Stimulated activated CD8-positive, alpha-beta memory T cell treated with anti-CD3 and anti-CD28 coated beads, Interleukin-15, amount 100 ng/mL, for 1 hour (primary cell): ENCODE results near the gene SAMD14.
"Not testable (repeated sequence)": the region's sequence is repeated elsewhere in the genome, so short reads cannot be mapped to it uniquely, and the experiment has no call there.

Experiments used
- DNase-seq: peaks from one replicate; pipeline ENCODE4 v3.0.0-alpha.2; 2020; ENCODE audit warnings: low read depth

SAMD14 gene

DNA sequence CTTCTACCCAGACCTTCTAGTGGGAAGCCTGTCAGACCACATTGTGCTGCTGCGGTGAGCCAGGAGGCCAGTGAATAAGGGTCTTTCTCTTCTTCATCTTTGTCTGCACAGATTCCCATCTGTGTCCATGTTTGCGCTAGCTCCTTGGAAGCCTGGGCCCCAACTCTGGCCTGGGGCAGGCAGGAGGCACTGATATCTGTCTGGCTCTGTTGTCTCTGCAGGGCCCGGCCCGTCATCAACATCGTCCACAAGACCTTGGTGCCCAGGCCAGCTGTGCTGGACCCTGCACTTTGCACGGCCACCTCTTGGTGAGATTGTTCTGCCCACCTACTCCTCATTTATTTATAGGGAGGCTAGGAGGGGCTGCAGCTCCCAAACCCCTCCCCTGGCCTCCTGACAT, 55.7 kb downstream of the SAMD14 start:
- no peak for DNase-seq

DNA sequence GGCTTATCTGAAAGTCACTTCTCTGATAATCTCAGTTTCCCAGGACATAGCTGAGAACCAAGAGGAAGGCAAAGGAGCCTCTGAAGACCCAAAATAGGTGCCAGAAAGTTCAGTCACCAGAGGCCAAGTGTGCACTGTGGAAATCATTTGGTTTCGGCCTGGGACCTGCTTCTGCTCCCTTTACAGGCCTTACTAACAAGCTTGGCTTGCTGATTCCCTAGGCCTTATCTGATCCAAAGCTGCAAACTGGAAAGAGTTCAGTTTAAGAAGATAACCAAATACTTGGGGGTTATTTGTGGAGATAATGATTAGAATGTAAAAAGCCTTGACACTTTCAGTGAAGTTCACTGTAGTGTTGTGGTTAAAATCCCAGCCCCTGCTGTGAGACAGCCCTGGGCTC, 57.0 kb downstream of the SAMD14 start:
- no peak for DNase-seq

DNA sequence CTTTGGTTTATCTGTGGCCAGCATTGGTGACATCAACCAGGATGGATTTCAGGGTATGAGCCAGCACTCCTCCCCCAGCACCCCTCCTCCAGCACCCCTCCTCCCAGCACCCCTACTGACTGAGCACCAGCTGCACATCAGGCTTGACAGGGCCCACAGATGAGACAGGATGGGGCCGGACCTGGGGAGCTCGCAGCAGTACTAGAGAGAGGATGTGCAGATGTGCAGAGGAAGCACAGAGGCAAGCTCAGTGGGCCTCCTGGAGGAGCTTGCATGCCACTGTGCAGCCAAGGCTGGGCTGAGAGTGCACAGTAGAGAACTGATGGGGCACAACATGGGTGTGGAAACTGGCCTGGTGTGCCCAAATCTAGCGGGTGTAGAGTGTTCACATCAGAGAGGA, 57.8 kb downstream of the SAMD14 start:
- no peak for DNase-seq

DNA sequence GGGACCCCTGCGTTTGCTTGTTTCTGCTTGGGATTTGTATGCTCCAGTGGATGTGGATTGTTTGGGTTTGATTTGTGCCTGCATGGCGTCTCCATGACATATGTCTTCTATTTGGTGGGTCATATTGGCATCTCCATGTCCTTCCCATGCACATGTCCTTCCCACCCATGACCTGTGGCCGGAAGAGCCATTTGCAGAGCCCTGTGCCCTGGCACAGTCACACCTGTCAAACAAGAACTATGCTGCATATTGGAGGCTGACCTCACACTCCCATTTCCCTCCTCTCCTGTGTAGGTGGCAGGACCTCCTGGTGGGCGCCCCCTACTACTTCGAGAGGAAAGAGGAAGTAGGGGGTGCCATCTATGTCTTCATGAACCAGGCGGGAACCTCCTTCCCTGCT, 58.3 kb downstream of the SAMD14 start:
- DNase-seq: no peak

DNA sequence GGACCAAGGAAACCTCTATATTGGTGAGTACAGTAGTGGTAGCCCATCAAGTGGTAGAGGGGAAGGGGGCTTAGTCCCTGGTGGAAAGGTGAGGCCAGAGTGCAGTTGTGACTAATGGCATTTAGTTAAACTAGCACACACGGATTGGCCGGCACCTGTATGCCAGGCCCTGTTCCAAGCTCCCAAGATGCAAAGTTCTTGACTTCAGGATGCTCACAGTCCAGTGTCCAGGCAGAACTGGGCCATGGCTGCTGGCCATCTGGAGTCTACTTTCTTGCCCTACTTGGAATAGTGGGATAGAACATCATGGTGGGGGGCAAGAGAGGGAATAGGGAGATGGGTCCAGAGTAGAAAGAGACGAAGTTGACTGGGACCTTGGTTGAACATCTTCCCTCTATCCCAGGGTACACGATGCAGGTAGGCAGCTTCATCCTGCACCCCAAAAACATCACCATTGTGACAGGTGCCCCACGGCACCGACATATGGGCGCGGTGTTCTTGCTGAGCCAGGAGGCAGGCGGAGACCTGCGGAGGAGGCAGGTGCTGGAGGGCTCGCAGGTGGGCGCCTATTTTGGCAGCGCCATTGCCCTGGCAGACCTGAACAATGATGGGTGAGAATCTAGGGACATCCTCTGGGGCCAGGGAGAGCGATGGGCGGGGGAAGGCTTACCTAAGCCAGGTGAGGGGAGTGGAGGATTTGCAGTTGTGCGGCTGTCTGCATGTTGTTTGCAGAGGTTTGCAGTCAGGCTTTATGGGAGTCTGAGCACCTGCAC, 58.9 kb downstream of the SAMD14 start:
- DNase-seq: no peak

DNA sequence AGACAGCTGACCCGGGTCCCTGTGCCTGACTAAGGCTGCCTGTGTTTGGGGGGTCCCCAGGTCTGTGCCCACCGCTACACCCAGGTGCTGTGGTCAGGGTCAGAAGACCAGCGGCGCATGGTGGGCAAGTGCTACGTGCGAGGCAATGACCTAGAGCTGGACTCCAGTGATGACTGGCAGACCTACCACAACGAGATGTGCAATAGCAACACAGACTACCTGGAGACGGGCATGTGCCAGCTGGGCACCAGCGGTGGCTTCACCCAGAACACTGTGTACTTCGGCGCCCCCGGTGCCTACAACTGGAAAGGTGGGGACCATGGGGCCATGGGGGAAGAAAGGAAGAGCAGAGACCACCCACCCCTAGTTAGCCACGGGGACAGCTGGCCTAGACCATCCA, 62.0 kb downstream of the SAMD14 start:
- no peak for DNase-seq

DNA sequence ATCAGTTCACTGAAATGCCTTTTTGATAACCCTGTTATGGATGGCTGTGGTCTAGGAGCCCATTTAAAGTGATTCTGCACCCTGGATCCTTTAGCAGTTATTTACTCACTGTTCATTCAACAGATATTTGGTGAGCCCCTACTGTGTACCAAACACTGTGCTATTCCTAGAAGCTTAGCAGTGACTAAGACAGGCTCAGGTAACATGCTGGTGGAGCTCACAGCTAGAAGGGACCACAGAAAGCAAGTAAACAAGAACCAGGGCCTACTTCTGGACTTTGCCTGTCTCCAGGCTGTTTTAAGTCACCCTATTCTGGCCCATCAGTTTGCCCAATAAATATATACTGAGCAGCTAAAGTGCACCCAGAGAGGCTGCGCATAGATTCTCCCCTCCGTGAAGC, 63.0 kb downstream of the SAMD14 start:
- DNase-seq: no peak

DNA sequence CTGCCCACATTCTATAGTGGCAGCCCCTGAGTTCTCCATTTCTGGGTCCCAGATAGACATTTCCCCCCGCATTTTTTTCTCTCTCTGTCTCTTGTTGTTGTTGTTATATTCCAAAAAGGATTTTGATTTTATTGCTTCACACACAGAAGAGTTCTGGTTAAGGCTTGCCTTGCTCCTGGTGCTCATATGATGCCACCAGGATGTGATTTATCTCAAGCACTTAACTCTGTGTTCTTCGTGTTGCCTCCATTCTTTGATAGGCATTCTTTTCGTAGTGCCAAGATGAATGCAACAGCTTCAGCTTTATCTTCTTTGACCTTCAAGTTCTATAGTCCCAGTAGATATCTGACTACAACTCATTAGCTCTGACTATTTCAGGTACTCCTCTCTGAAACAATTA, 64.9 kb downstream of the SAMD14 start:
- DNase-seq: no peak

DNA sequence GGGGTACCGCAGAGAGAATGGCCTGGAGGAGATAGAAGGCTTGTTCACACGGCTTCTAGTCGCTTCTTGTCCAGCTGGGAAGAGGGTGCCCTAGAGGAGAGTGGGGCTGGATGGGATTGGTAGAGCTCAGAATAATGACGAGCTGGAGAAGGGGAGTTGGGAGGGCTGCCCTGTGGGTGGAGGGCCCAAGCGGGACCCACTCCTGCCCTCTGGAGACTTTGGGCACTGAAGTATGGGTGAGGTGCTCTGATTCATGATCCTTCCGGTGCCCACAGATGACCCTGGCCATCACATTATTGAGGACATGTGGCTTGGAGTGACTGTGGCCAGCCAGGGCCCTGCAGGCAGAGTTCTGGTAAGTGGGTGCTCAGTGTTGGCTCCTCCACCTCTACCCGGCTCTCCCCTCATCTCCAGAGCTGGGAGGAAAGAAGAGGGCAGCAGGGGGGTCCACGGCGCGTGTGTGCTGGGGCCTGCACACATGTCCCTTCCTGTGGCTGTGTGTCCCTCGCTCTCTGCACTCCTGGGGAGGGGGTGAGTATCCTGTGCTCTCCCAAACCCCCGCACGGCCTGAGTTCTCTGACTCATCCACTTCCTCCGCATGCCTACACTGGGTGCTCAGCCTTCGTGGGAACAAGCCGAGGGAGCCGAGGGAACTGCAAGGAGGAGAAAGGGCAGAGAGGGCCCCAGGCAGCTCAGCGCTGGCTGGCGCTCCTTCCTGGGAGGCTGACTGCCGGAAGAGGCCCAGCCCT, 65.5 kb downstream of the SAMD14 start:
- DNase-seq: no peak

DNA sequence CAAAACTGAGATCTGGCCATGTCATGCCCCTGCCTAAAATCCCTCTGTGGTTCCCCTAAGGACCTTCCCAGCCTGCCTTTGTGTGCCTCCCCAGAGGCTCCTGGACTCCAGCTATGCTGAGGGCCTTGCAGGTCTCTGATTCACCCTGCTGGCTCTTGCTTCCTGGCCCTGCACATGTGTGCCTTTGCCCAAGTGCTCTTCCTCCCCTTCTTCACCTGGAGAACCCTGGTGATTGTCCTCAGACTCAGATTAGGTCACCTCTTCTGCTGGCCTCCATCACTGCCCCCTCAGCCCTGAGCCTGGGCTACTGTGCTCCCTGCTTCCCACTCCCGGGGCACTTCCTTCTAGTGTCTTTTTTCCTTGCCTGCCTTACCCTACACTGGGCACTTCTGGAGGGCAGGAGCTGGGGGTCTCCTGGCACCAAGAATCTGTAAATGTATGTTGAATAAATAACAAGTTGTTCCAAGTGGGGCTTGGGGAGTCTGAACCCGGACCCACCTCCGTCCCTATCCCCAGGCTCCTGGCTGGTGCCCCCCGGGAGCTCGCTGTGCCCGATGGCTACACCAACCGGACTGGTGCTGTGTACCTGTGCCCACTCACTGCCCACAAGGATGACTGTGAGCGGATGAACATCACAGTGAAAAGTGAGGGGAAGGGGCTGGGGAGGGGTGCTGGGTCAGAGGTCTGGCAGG, 66.3 kb downstream of the SAMD14 start:
- no peak for DNase-seq

DNA sequence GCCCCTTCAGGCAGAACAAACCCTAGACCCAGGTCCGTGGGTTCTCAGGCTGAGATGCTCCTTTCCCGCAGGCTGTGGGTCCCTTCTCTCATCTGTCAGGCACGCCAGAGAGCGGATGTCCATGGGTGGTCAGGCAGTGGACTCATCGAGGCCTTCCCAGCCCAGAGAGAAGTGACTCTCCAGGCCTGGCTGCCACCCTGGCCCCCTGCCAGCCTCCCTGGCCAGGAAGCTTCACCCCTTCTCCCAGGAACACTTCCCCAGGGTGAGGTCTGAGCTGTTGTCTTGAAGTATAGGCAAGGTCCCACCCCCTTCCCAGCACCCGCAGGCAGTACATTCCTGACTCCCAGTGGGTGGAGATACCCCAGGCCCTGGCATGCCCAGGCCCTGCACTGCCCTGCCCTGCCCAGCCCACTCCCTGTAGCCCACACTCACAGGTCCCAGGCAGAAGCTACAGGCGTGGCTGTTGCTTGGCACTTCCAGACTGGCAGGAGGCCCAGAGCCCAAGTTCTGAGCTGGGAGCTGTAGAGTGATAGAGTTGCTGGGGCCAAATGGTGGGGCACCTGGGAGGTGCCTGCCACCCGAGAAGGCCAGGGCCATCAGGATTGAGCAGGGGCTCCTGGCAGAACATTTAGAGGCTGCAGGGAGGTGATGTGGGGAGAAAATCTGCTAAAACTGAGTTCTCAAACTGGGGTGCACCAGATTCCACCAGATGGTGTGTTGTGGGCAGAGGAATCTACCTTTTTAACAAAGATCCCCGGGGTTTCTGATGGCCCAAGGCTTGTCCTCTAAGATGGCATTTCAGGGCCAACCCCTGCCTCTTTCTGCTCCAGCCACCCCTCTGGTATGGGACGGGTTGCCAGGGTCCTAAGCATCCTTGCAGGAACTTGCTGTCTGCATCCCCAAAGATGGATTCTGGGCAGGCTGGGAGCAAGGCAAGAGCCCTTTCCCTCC, 67.4 kb downstream of the SAMD14 start:
- no peak for DNase-seq

DNA sequence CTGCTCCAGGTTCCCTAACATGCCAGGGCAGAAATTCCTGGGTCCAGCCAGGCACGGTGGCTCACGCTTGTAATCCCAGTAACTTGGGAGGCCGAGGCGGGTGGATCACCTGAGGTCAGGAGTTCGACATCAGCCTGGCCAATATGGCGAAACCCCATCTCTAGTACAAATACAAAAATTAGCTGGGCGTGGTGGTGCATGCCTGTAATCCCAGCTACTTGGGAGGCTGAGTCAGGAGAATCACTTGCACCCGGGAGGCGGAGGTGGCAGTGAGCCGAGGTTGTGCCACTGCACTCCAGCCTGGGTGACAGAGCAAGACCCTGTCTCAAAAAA, 68.3 kb downstream of the SAMD14 start:
- DNase-seq: not testable (repeated sequence)

DNA sequence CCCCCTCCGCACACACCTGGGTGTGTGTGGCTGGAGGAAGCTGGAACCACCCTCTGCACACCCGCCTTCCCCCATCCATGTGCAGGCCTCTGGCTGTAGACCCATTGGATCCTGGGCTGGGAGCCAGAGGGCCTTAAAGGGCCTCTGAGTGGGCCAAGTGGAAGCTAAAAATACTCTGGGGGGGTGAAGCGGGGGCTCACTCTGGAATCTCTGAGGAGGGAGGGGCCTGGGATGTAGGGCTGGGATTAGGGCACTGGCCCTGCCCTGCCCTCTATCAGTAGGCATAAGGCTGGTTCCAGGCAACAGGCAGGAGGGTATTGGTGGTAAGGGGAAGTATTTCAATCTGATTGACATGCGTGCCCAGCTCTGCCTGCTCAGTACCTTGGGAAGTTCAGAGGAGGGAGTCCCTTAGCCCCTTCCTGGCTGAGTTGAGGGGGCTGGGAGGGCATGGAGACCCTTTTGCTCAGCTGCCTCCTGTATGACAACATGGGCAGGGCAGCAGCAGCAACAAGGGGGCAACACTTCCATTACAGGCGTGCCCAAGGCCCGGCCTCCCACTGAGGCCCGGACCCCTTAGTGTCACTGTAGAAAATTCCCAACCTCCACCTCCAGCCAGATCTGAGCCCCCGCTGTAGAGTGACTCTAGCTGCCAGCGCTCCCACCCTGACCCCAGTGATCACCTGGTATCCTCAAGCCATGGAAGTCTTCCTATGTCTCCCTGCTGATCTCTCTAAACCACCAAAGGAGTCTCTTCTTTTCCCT, 68.8 kb downstream of the SAMD14 start:
- no peak for DNase-seq
